Neural cell (in vitro differentiated cells): ENCODE results near the gene SPINT1. TPM values are rescaled to one million over a fixed set of nuclear protein-coding genes. Genes with fewer than 3 reads are reported as not detected.

Experiments used
- H2AFZ ChIP-seq: fragments of 200-600, 300-800 bp; sonication (generic), shearing (Covaris generic); 2 replicates; pipeline ENCODE4 v1.6.0; 2014; ENCODE audit warnings: low read depth, mild to moderate bottlenecking, antibody characterized with exemption, low read length, moderate library complexity
- H3F3A ChIP-seq: fragments of 200-600 bp; shearing (Covaris generic); 2 replicates; pipeline ENCODE4 v1.6.1; 2016; ENCODE audit warnings: mild to moderate bottlenecking, moderate library complexity, mixed read lengths, antibody characterized with exemption, low read length; ENCODE audit not compliant: insufficient read depth, poor library complexity, severe bottlenecking
- H3K27ac ChIP-seq: fragments of 200-600, 300-800 bp; sonication (generic), shearing (Covaris generic); 2 replicates; pipeline ENCODE4 v1.5.1; 2014; ENCODE audit warnings: mild to moderate bottlenecking, low read length, moderate library complexity
- H3K27me3 ChIP-seq: fragments of 300-800, 200-600 bp; sonication (generic), shearing (Covaris generic); 2 replicates; pipeline ENCODE4 v1.6.0; 2014; ENCODE audit warnings: mild to moderate bottlenecking, low read depth, low read length, moderate library complexity; ENCODE audit not compliant: insufficient read depth
- H3K36me3 ChIP-seq: fragments of 300-800, 200-600 bp; sonication (generic), shearing (Covaris generic); 2 replicates; pipeline ENCODE4 v1.5.1; 2014; ENCODE audit warnings: mild to moderate bottlenecking, antibody characterized with exemption, low read length, moderate library complexity; ENCODE audit not compliant: insufficient read depth
- H3K4me2 ChIP-seq: fragments of 300-800, 200-600 bp; sonication (generic), shearing (Covaris generic); 2 replicates; pipeline ENCODE4 v1.6.0; 2014; ENCODE audit warnings: mild to moderate bottlenecking, low read length
- H3K4me3 ChIP-seq: fragments of 300-800, 200-600 bp; sonication (generic), shearing (Covaris generic); 2 replicates; pipeline ENCODE4 v1.5.1; 2014; ENCODE audit warnings: mild to moderate bottlenecking, low read length, moderate library complexity
- H3K79me2 ChIP-seq: fragments of 200-600 bp; shearing (Covaris generic); replicated peaks from 2 replicates; pipeline ENCODE4 v1.6.0; 2014; ENCODE audit warnings: mild to moderate bottlenecking, low read length, moderate library complexity; ENCODE audit not compliant: insufficient read depth
- H3K9ac ChIP-seq: fragments of 300-800, 200-600 bp; sonication (generic), shearing (Covaris generic); 2 replicates; pipeline ENCODE4 v1.6.1; 2016; ENCODE audit warnings: mild to moderate bottlenecking, low read length, mixed read lengths
- H3K9me2 ChIP-seq: fragments of 200-600 bp; shearing (Covaris generic); 2 replicates; pipeline ENCODE4 v1.6.1; 2016; ENCODE audit warnings: mild to moderate bottlenecking, low read length, mixed read lengths; ENCODE audit not compliant: insufficient read depth
- H3K9me3 ChIP-seq: fragments of 200-600, 300-800 bp; sonication (generic), shearing (Covaris generic); 2 replicates; pipeline ENCODE4 v1.6.1; 2016; ENCODE audit warnings: mild to moderate bottlenecking, mixed run types, low read length, moderate library complexity, mixed read lengths
- H4K20me1 ChIP-seq: fragments of 200-600 bp; shearing (Covaris generic); 2 replicates; pipeline ENCODE4 v1.6.1; 2016; ENCODE audit warnings: mild to moderate bottlenecking, mixed run types; ENCODE audit not compliant: insufficient read depth
- CTCF ChIP-seq: fragments of 450-650 bp; IDR thresholded peaks from 2 replicates; pipeline ENCODE4 v1.5.1; 2014; ENCODE audit warnings: antibody characterized with exemption, mild to moderate bottlenecking, moderate library complexity; ENCODE audit not compliant: poor library complexity, severe bottlenecking
- EP300 ChIP-seq: fragments of 450-650 bp; conservative IDR thresholded peaks from 2 replicates; pipeline ENCODE4 v1.6.1; 2014; ENCODE audit warnings: antibody characterized with exemption, mild to moderate bottlenecking, moderate library complexity; ENCODE audit not compliant: poor library complexity, severe bottlenecking
- EZH2 ChIP-seq: fragments of 200-600, 300-800 bp; shearing (Covaris generic), sonication (generic); IDR thresholded peaks from 2 replicates; pipeline ENCODE4 v1.6.1; 2014; ENCODE audit warnings: antibody characterized with exemption, low read length, borderline replicate concordance, mild to moderate bottlenecking; ENCODE audit not compliant: insufficient read depth, poor library complexity, severe bottlenecking
- MXI1 ChIP-seq: fragments of 450-650 bp; conservative IDR thresholded peaks from 2 replicates; pipeline ENCODE4 v1.6.1; 2014; ENCODE audit warnings: antibody characterized with exemption, mild to moderate bottlenecking; ENCODE audit not compliant: poor library complexity, severe bottlenecking
- POLR2AphosphoS5 ChIP-seq: IDR thresholded peaks from 2 replicates; pipeline ENCODE4 v1.6.1; 2012
- RAD21 ChIP-seq: fragments of 450-650 bp; conservative IDR thresholded peaks from 2 replicates; pipeline ENCODE4 v1.6.1; 2014; ENCODE audit warnings: antibody characterized with exemption, mild to moderate bottlenecking, moderate library complexity
- REST ChIP-seq: IDR thresholded peaks from 2 replicates; pipeline ENCODE4 v1.6.1; 2012; ENCODE audit warnings: borderline replicate concordance
- SMC3 ChIP-seq: fragments of 450-650 bp; conservative IDR thresholded peaks from 2 replicates; pipeline ENCODE4 v1.6.1; 2014; ENCODE audit warnings: antibody characterized with exemption, mild to moderate bottlenecking, moderate library complexity; ENCODE audit not compliant: poor library complexity
- TAF1 ChIP-seq: IDR thresholded peaks from 2 replicates; pipeline ENCODE4 v1.6.1; 2012; ENCODE audit warnings: low read depth
- polyA minus RNA-seq: library from RNA; depleted of rRNA, polyadenylated mRNA; stranded (reverse); fragments of >200 nt; gene quantifications from 2 replicates; pipeline ENCODE4 v1.2.3, GENCODE V29; 2014
- polyA plus RNA-seq: library from polyadenylated mRNA; depleted of rRNA; stranded (reverse); fragments of >200 nt; gene quantifications from 2 replicates; pipeline ENCODE4 v1.2.3, GENCODE V29; 2014

SPINT1 gene, protein sequence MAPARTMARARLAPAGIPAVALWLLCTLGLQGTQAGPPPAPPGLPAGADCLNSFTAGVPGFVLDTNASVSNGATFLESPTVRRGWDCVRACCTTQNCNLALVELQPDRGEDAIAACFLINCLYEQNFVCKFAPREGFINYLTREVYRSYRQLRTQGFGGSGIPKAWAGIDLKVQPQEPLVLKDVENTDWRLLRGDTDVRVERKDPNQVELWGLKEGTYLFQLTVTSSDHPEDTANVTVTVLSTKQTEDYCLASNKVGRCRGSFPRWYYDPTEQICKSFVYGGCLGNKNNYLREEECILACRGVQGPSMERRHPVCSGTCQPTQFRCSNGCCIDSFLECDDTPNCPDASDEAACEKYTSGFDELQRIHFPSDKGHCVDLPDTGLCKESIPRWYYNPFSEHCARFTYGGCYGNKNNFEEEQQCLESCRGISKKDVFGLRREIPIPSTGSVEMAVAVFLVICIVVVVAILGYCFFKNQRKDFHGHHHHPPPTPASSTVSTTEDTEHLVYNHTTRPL
- polyA plus RNA-seq = 0.18 and 0.68 TPM in 2 replicates
- not detected in 2 replicates for polyA minus RNA-seq

DNA sequence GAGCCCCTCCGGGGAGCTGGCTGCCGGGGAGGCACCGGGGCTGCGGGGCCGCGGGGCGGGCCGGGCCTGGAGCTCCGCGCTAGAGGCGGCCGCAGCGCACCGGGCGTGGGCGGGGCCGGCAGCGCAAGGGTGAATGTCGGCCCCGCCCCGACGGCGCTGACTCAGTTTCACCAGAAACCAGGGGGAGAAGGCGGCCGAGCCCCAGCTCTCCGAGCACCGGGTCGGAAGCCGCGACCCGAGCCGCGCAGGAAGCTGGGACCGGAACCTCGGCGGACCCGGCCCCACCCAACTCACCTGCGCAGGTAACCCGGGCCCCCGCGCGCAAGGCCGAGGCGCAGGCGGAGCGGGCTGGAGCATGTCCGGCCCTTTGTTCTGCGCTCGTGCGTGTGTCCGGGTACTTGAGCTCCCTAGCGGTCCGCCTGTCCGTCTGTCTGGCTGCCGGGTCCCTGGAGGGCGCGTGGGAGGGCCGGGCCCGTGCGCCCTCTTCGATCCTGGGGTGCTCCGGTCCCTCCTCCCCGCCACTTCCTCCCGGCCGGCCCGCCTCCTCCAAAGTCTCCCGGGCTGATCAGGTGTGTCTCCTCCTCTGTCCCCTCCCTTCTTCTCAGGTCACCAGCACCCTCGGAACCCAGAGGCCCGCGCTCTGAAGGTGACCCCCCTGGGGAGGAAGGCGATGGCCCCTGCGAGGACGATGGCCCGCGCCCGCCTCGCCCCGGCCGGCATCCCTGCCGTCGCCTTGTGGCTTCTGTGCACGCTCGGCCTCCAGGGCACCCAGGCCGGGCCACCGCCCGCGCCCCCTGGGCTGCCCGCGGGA is at the start of gene SPINT1:
SPINT1 (plus strand) TSS at position 164 of the 811 bp plus-strand sequence; CDS start at position 671, 507 bp downstream.
- H3K27ac ChIP-seq = no peak within 1 kb of the TSS
- H3F3A ChIP-seq = no peaks in the 10 kb centered on the region
- no peak within 1 kb of the TSS for H3K4me2 ChIP-seq
- peak within 1 kb of the TSS; percentile 62 for H3K4me3 ChIP-seq
- peaks cover 60% of the 10 kb centered on the region for H3K27me3 ChIP-seq
- no peaks in the 10 kb centered on the region for H3K9me2 ChIP-seq
- no peaks in the 10 kb centered on the region for H3K9me3 ChIP-seq
- TF ChIP-seq SMC3 (no peak), EZH2 (peak; percentile 27)
- H2AFZ ChIP-seq = no peak within 1 kb of the TSS
- H4K20me1 ChIP-seq = no peaks in the 10 kb centered on the region
- H3K36me3 ChIP-seq = no peaks in the 10 kb centered on the region
- no peak within 1 kb of the TSS for H3K9ac ChIP-seq
- no peaks in the 10 kb centered on the region for H3K79me2 ChIP-seq

- H3K4me3 ChIP-seq = no peak overlapping the region
- peaks cover 3% of the 10 kb centered on the region for H3K36me3 ChIP-seq
- no peak overlapping the region for H3K4me2 ChIP-seq
- H3K79me2 ChIP-seq = no peaks in the 10 kb centered on the region
- no peaks in the 10 kb centered on the region for H3K27me3 ChIP-seq
- no peak overlapping the region for H2AFZ ChIP-seq
- no peak for TF ChIP-seq TAF1
- no peak for TF ChIP-seq POLR2AphosphoS5
- TF ChIP-seq MXI1 = no peak
- no peak for TF ChIP-seq EP300
- TF ChIP-seq REST = no peak
- TF ChIP-seq RAD21 = no peak
- no peak for TF ChIP-seq SMC3
- TF ChIP-seq CTCF = no peak
- TF ChIP-seq EZH2 = no peak
- H4K20me1 ChIP-seq = no peaks in the 10 kb centered on the region
- H3K9me2 ChIP-seq = no peaks in the 10 kb centered on the region
- H3K9ac ChIP-seq = no peak overlapping the region
- H3K9me3 ChIP-seq = no peaks in the 10 kb centered on the region
- no peaks in the 10 kb centered on the region for H3F3A ChIP-seq
- no peak overlapping the region for H3K27ac ChIP-seq
These were observed 47.8 kb upstream of the SPINT1 start for GRCh38 chr15:40796041-40796440.
